ENCODE measurements around the gene CELA3B. TPM values are rescaled to one million over a fixed set of nuclear protein-coding genes. Genes with fewer than 3 reads are reported as not detected.
"Not testable (repeated sequence)": the region's sequence is repeated elsewhere in the genome, so short reads cannot be mapped to it uniquely, and the experiment has no call there.

The CELA3B gene
- total RNA-seq, 1 experiment from 2014 or later, result not detected

DNA sequence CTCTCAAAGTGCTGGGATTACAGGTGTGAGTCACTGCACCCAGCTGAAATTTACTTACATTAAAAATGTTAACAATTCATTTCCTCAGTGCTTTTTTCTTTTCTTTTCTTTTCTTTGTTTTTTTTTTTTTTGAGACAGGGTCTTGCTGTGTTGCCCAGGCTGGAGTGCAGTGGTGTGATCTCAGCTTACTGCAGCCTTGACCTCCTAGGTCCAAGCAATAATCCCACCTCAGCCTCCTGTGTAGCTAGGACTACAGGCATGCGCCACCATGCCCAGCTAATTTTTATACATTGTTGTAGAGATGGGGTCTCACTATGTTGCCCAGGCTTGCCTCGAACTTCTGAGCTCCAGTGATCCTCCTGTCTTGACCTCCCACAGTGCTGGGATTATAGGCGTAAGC lies 27.1 kb downstream of the CELA3B start:
- not testable (repeated sequence) for H4K20me1 ChIP-seq (ENCODE audit: insufficient read depth, low read depth, low read length); DNase-seq; H3K9ac ChIP-seq (ENCODE audit: low read length); H3K4me3 ChIP-seq (ENCODE audit: low read length); H3K4me1 ChIP-seq (ENCODE audit: low read length); H2AFZ ChIP-seq (ENCODE audit: low read length); H3K79me2 ChIP-seq (ENCODE audit: low read length); H3K4me2 ChIP-seq (ENCODE audit: low read depth, low read length, poor library complexity, severe bottlenecking); H3K9me2 ChIP-seq (replicated peaks; ENCODE audit: insufficient read depth, low read length); H3K36me3 ChIP-seq (ENCODE audit: insufficient read depth, low read length); H3K27me3 ChIP-seq (ENCODE audit: low read length); H3K9me3 ChIP-seq (ENCODE audit: low read length); H3K27ac ChIP-seq (ENCODE audit: low read length)

DNA sequence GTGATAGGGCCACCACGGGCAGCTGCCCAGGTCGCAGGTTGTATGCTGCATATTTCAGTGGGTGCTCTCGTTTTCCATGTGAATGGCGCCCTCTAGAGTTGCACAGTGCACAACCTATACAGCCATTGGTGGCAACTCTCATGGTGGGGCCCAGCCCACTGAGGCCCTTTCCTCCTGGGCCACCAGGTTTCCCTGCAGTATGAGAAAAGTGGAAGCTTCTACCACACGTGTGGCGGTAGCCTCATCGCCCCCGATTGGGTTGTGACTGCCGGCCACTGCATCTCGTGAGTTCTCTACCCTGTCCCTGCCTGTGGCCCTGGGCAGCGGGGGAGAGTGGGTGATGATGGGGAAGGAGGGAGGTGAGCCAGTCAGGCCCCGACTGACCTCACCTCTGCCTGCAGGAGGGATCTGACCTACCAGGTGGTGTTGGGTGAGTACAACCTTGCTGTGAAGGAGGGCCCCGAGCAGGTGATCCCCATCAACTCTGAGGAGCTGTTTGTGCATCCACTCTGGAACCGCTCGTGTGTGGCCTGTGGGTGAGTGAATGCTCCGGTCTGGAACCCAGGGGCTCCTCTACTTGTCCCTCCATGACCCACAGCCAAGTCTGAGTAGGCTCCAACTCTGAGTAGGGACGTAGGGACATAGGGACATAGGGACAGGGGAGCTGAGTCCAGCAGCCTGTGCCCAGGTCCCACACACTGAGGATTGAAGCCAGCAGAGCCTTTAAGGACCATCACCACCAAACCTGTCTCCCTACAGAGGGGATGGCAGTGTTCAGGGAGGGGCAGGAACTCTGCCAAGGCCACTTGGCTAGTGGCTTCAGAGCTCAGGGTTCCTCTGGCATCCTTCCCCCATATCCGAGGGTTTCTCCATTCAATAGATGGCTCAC lies 28.7 kb downstream of the CELA3B start:
- H3K27ac ChIP-seq (ENCODE audit: low read length); H3K27me3 ChIP-seq (ENCODE audit: low read length); H3K4me2 ChIP-seq (ENCODE audit: low read depth, low read length, poor library complexity, severe bottlenecking); H3K9ac ChIP-seq (ENCODE audit: low read length); H3K4me3 ChIP-seq (ENCODE audit: low read length); H3K9me3 ChIP-seq (ENCODE audit: low read length); H2AFZ ChIP-seq (ENCODE audit: low read length); H4K20me1 ChIP-seq (ENCODE audit: insufficient read depth, low read depth, low read length); H3K79me2 ChIP-seq (ENCODE audit: low read length); H3K36me3 ChIP-seq (ENCODE audit: insufficient read depth, low read length); H3K9me2 ChIP-seq (replicated peaks; ENCODE audit: insufficient read depth, low read length); H3K4me1 ChIP-seq (ENCODE audit: low read length): not testable (repeated sequence)
- DNase-seq, result peak; percentile 65

DNA sequence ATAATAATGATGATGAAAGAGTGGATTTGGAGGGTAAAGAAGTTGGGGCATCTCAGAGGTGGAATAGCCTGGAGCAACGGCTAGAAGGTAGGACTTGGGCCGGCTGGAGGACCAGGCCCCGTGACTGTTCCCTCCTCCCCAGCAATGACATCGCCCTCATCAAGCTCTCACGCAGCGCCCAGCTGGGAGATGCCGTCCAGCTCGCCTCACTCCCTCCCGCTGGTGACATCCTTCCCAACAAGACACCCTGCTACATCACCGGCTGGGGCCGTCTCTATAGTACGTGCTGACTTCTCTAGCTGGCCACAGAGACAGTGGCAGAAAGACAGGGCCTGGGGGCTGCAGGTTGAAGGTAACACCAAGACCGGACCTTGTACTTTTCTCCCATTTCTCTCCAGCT lies 29.9 kb downstream of the CELA3B start:
- not testable (repeated sequence) for H4K20me1 ChIP-seq (ENCODE audit: insufficient read depth, low read depth, low read length); H2AFZ ChIP-seq (ENCODE audit: low read length); H3K27ac ChIP-seq (ENCODE audit: low read length); H3K4me2 ChIP-seq (ENCODE audit: low read depth, low read length, poor library complexity, severe bottlenecking); H3K79me2 ChIP-seq (ENCODE audit: low read length); H3K9ac ChIP-seq (ENCODE audit: low read length); DNase-seq; H3K27me3 ChIP-seq (ENCODE audit: low read length); H3K4me1 ChIP-seq (ENCODE audit: low read length); H3K4me3 ChIP-seq (ENCODE audit: low read length); H3K9me3 ChIP-seq (ENCODE audit: low read length); H3K9me2 ChIP-seq (replicated peaks; ENCODE audit: insufficient read depth, low read length); H3K36me3 ChIP-seq (ENCODE audit: insufficient read depth, low read length)

DNA sequence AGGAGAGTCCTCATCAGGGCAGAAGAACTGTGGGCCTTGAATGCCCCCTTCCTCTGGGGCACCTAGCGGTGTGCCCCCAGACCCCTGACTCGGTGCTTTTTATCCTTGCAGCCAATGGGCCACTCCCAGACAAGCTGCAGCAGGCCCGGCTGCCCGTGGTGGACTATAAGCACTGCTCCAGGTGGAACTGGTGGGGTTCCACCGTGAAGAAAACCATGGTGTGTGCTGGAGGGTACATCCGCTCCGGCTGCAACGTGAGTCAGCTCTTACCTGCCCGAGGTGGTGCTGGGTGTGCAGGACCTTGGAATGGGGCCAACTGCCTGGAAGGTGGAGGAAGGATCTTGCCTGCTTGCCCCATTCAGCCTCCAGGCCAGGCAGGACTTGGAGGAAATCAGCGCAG lies 30.4 kb downstream of the CELA3B start:
- not testable (repeated sequence) for H3K4me3 ChIP-seq (ENCODE audit: low read length); H3K27ac ChIP-seq (ENCODE audit: low read length); H3K27me3 ChIP-seq (ENCODE audit: low read length); H3K9ac ChIP-seq (ENCODE audit: low read length); H3K4me2 ChIP-seq (ENCODE audit: low read depth, low read length, poor library complexity, severe bottlenecking); H4K20me1 ChIP-seq (ENCODE audit: insufficient read depth, low read depth, low read length); DNase-seq; H3K4me1 ChIP-seq (ENCODE audit: low read length); H2AFZ ChIP-seq (ENCODE audit: low read length); H3K9me3 ChIP-seq (ENCODE audit: low read length); H3K9me2 ChIP-seq (replicated peaks; ENCODE audit: insufficient read depth, low read length); H3K36me3 ChIP-seq (ENCODE audit: insufficient read depth, low read length); H3K79me2 ChIP-seq (ENCODE audit: low read length)

DNA sequence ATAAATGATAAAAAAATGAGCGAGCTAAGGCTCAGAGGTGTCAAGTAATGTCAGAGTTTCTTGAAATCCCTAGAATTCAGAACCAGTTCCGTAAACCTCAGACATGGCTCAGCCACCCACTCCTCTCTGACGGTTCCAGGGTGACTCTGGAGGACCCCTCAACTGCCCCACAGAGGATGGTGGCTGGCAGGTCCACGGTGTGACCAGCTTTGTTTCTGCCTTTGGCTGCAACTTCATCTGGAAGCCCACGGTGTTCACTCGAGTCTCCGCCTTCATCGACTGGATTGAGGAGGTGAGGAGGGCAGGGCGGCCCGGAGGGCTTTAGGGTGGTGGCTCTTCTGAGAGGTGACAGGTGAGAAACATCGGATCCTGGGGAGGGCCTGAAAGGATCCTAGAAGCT lies 32.7 kb downstream of the CELA3B start:
- not testable (repeated sequence) for H3K9me3 ChIP-seq (ENCODE audit: low read length); H3K79me2 ChIP-seq (ENCODE audit: low read length); DNase-seq; H4K20me1 ChIP-seq (ENCODE audit: insufficient read depth, low read depth, low read length); H3K9ac ChIP-seq (ENCODE audit: low read length); H3K9me2 ChIP-seq (replicated peaks; ENCODE audit: insufficient read depth, low read length); H3K4me1 ChIP-seq (ENCODE audit: low read length); H3K36me3 ChIP-seq (ENCODE audit: insufficient read depth, low read length); H3K4me3 ChIP-seq (ENCODE audit: low read length); H3K27ac ChIP-seq (ENCODE audit: low read length); H2AFZ ChIP-seq (ENCODE audit: low read length); H3K27me3 ChIP-seq (ENCODE audit: low read length); H3K4me2 ChIP-seq (ENCODE audit: low read depth, low read length, poor library complexity, severe bottlenecking)

DNA sequence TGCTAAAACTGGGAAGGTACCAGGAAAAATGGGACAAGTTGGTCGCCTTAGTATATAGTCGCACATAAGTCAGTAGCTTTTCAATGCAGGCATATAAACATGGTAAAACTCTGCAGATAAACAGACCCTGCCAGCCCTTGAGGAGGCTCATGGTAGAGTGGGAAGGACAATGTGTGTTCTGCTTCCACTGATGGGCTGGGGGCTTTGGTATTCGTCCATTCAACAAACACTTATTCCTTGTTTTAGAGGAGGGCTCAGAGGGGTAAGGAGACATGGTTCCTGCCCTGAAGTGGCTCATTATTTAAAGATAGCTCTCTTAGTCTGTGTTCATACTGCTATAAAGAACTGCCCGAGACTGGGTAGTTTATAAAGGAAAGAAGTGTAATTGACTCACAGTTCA lies 35.9 kb downstream of the CELA3B start:
- H3K27ac ChIP-seq (ENCODE audit: low read length); H4K20me1 ChIP-seq (ENCODE audit: insufficient read depth, low read depth, low read length); H3K4me2 ChIP-seq (ENCODE audit: low read depth, low read length, poor library complexity, severe bottlenecking); DNase-seq; H3K79me2 ChIP-seq (ENCODE audit: low read length); H3K27me3 ChIP-seq (ENCODE audit: low read length); H3K36me3 ChIP-seq (ENCODE audit: insufficient read depth, low read length); H3K4me3 ChIP-seq (ENCODE audit: low read length); H3K4me1 ChIP-seq (ENCODE audit: low read length); H3K9me2 ChIP-seq (replicated peaks; ENCODE audit: insufficient read depth, low read length); H3K9ac ChIP-seq (ENCODE audit: low read length); H2AFZ ChIP-seq (ENCODE audit: low read length); H3K9me3 ChIP-seq (ENCODE audit: low read length): not testable (repeated sequence)

DNA sequence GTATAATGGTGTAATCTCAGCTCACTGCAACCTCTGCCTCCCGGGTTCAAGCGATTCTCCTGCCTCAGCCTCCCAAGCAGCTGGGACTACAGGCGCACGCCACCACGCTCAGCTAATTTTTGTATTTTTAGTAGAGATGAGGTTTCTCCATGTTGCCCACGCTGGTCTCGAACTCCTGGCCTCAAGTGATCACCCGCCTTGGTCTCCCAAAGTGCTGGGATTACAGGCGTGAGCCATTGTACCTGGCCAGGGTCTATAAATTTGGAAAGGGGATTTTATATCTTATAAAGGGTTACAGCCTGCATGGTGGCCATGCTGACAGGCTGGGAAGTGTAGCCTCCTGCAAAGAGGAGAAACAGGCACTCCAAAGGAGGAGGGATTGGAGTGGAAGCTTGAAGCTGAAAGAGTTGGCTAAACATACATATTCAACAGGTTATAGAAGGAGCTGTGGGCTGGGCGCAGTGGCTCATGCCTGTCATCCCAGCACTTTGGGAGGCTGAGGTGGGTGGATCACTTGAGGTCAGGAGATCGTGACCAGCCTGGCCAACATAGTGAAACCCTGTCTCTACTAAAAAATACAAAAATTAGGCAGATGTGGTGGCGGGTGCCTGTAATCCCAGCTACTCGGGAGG lies 37.9 kb downstream of the CELA3B start:
- H3K27ac ChIP-seq (ENCODE audit: low read length); H3K27me3 ChIP-seq (ENCODE audit: low read length); H3K4me3 ChIP-seq (ENCODE audit: low read length); H3K4me2 ChIP-seq (ENCODE audit: low read depth, low read length, poor library complexity, severe bottlenecking); H3K9me3 ChIP-seq (ENCODE audit: low read length); H3K9me2 ChIP-seq (replicated peaks; ENCODE audit: insufficient read depth, low read length); H3K36me3 ChIP-seq (ENCODE audit: insufficient read depth, low read length); DNase-seq; H4K20me1 ChIP-seq (ENCODE audit: insufficient read depth, low read depth, low read length); H3K9ac ChIP-seq (ENCODE audit: low read length); H3K79me2 ChIP-seq (ENCODE audit: low read length); H2AFZ ChIP-seq (ENCODE audit: low read length): not testable (repeated sequence)
- H3K4me1 ChIP-seq (ENCODE audit: low read length), result peaks cover 11% of the 10 kb centered on the region

DNA sequence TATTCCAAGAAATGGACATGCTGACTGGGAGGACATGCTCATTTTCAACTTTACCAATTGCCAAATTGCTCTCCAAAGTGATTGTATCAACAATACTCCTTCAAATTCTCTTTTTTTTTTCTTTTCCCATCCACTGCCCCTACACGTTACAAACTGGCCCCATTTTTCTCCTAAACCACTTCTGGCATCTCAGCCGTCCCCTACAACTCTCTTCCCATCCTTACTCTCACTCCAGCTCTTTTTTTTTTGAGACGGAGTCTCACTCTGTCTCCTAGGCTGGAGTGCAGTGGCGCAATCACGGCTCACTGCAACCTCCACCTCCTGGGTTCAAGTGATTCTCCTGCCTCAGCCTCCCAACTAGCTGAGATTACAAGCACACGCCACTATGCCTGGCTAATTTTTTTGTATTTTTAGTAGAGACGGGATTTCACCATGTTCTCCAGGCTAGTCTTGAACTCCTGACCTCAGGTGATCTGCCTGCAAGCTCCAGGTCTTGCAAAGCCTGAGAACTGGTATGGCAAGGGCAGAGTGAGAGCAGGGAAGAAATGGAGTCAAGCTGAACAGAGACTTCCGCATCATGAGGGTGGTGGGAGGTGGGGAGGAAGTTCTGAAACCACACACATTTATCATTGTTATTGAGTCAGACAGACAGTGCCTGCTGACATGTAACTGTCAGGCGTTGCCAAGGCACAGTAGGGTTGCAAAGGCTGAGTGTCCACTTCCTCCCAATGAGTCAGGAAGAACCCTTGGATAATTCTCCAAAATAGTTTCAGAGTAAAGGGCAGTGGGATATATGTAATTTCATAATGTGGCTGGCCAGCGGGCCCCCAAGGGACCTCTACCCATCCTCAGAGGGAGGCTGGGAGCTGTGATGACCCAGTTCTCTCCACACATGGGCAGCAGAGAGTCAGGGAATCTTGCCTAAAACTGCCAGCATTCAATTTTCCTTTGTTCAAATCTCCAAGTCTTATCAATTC lies 42.0 kb downstream of the CELA3B start:
- no peaks in the 10 kb centered on the region for H3K79me2 ChIP-seq (ENCODE audit: low read length)
- 0 out of 2 replicates have a peak overlapping the region, but pooled peaks have one; percentile 48 for H2AFZ ChIP-seq (ENCODE audit: low read length)
- H3K4me1 ChIP-seq (ENCODE audit: low read length), result peaks cover 11% of the 10 kb centered on the region
- H3K9me3 ChIP-seq (ENCODE audit: low read length), result no peaks in the 10 kb centered on the region
- H3K27ac ChIP-seq (ENCODE audit: low read length), result no peak overlapping the region
- no peaks in the 10 kb centered on the region for H4K20me1 ChIP-seq (ENCODE audit: insufficient read depth, low read depth, low read length)
- no peaks in the 10 kb centered on the region for H3K36me3 ChIP-seq (ENCODE audit: insufficient read depth, low read length)
- H3K4me3 ChIP-seq (ENCODE audit: low read length), result no peak overlapping the region
- H3K27me3 ChIP-seq (ENCODE audit: low read length), result no peaks in the 10 kb centered on the region
- no peak overlapping the region for H3K9ac ChIP-seq (ENCODE audit: low read length)
- H3K9me2 ChIP-seq (replicated peaks; ENCODE audit: insufficient read depth, low read length), result no peaks in the 10 kb centered on the region
- H3K4me2 ChIP-seq (ENCODE audit: low read depth, low read length, poor library complexity, severe bottlenecking), result peak overlapping the region; percentile 25
- DNase-seq, result peak; percentile 71
